Endothelial cell of umbilical vein (primary cell): ENCODE measurements around the gene LIME1. TPM values are rescaled to one million over a fixed set of nuclear protein-coding genes. Genes with fewer than 3 reads are reported as not detected.

ENCODE experiments used
- BruUV-seq: library from RNA; stranded (reverse); fragments of 400-500 nt; replicated peaks from 2 replicates; lab custom pipeline; 2021; lab: Mats Ljungman, UMichigan
- CTCF ChIA-PET: fragments of 300-600, 350-600 bp; sonication (Branson Sonifier 250); formaldehyde crosslinking; loops from one replicate; lab custom pipeline; 2021; ENCODE audit warnings: antibody characterized with exemption, inconsistent platforms; lab: Charles Lee
- POLR2A ChIA-PET: fragments of 300-600, 350-600 bp; sonication (Branson Sonifier 250); formaldehyde crosslinking; loops from one replicate; lab custom pipeline; 2021; ENCODE audit warnings: antibody characterized with exemption, inconsistent platforms; lab: Charles Lee
- DNase-seq: peaks from one replicate; pipeline ENCODE4 v3.0.0-alpha.2; 2011; ENCODE audit warnings: low read depth, low spot score
- FAIRE-seq: peaks from 2 replicates; lab custom pipeline; 2011; peaks lifted over from hg19 to GRCh38; lab: Jason Lieb, UNC
- H2AFZ ChIP-seq: 2 replicates; pipeline ENCODE4 v1.6.0; 2012; ENCODE audit warnings: low read depth, low read length, control low read depth, inconsistent platforms
- H3K27ac ChIP-seq: 2 replicates; pipeline ENCODE4 v1.5.1; 2011; ENCODE audit warnings: low read depth, mild to moderate bottlenecking, control low read depth, low read length, moderate library complexity; ENCODE audit not compliant: insufficient read depth
- H3K27me3 ChIP-seq, 2 experiments: 2 replicates each; pipeline versions ENCODE4 v1.6.0 to v1.6.1; 2011; ENCODE audit warnings: low read length in 2 of 2, mixed read lengths in 1 of 2; ENCODE audit not compliant: control insufficient read depth in 2 of 2, insufficient read depth in 2 of 2
- H3K36me3 ChIP-seq, 2 experiments: 2 replicates in 1 of 2; 3 replicates in 1 of 2; pipeline ENCODE4 v1.5.1; 2011; ENCODE audit warnings: low read length in 2 of 2, mild to moderate bottlenecking in 1 of 2, moderate library complexity in 1 of 2; ENCODE audit not compliant: control insufficient read depth in 2 of 2, insufficient read depth in 2 of 2; ENCODE audit errors: extremely low read depth in 1 of 2
- H3K4me1 ChIP-seq: 3 replicates; pipeline ENCODE4 v1.5.1; 2011; ENCODE audit warnings: mild to moderate bottlenecking, low read length; ENCODE audit not compliant: control insufficient read depth, insufficient read depth; ENCODE audit errors: extremely low read depth
- H3K4me2 ChIP-seq: 2 replicates; pipeline ENCODE4 v1.6.1; 2011; ENCODE audit warnings: low read length, control low read depth, mixed read lengths; ENCODE audit not compliant: insufficient read depth
- H3K4me3 ChIP-seq, 3 experiments: fragments of 200-600 bp in 1 of 3; sonication (generic), shearing (Covaris generic) in 1 of 3; replicated peaks in 1 of 3; 2 replicates each; pipeline ENCODE4 v1.5.1; 2011 to 2016; ENCODE audit warnings: control low read depth in 3 of 3, low read length in 3 of 3, mild to moderate bottlenecking in 2 of 3, inconsistent platforms in 1 of 3, low read depth in 1 of 3, moderate library complexity in 1 of 3; ENCODE audit not compliant: insufficient read depth in 1 of 3
- H3K79me2 ChIP-seq: 2 replicates; pipeline ENCODE4 v1.6.0; 2012; ENCODE audit warnings: low read length, inconsistent platforms; ENCODE audit not compliant: control insufficient read depth, insufficient read depth
- H3K9ac ChIP-seq: replicated peaks from 2 replicates; pipeline ENCODE3; 2011; ENCODE audit warnings: low read length, control low read depth; ENCODE audit not compliant: insufficient read depth; ENCODE audit errors: extremely low read depth
- H3K9me1 ChIP-seq: replicated peaks from 3 replicates; pipeline ENCODE4 v1.6.0; 2011; ENCODE audit warnings: mild to moderate bottlenecking, low read length; ENCODE audit not compliant: control insufficient read depth, insufficient read depth; ENCODE audit errors: extremely low read depth
- H3K9me3 ChIP-seq: replicated peaks from 2 replicates; pipeline ENCODE4 v1.5.1; 2012; ENCODE audit warnings: low read length, inconsistent platforms; ENCODE audit not compliant: control insufficient read depth, insufficient read depth
- H4K20me1 ChIP-seq: replicated peaks from 2 replicates; pipeline ENCODE3; 2011; ENCODE audit warnings: mild to moderate bottlenecking, low read length; ENCODE audit not compliant: control insufficient read depth, insufficient read depth; ENCODE audit errors: extremely low read depth
- CTCF ChIP-seq, 2 donors: IDR thresholded peaks; 1 replicate in 1 of 2; 2 replicates in 1 of 2; pipeline ENCODE4 v1.5.1; 2011; ENCODE audit warnings: low read length in 2 of 2, mild to moderate bottlenecking in 2 of 2, moderate library complexity in 2 of 2, control low read depth in 1 of 2, inconsistent platforms in 1 of 2, low read depth in 1 of 2; ENCODE audit not compliant: insufficient read depth in 1 of 2; ENCODE audit errors: extremely low read depth in 1 of 2
- EZH2 ChIP-seq: IDR thresholded peaks from 2 replicates; pipeline ENCODE4 v1.6.1; 2012; ENCODE audit warnings: borderline replicate concordance, low read depth, mild to moderate bottlenecking, moderate library complexity, low read length, inconsistent platforms; ENCODE audit not compliant: severe bottlenecking
- FOS ChIP-seq: IDR thresholded peaks from 2 replicates; pipeline ENCODE4 v1.6.1; 2011; ENCODE audit warnings: mild to moderate bottlenecking, low read length, moderate library complexity, borderline replicate concordance; ENCODE audit not compliant: insufficient read depth
- GATA2 ChIP-seq: IDR thresholded peaks from 2 replicates; pipeline ENCODE4 v1.7.0; 2011; ENCODE audit warnings: low read depth, mild to moderate bottlenecking, moderate library complexity, mixed read lengths, low read length; ENCODE audit not compliant: insufficient read length, insufficient read depth
- JUN ChIP-seq: IDR thresholded peaks from 2 replicates; pipeline ENCODE4 v1.6.1; 2011; ENCODE audit warnings: borderline replicate concordance, low read depth; ENCODE audit not compliant: insufficient read length, insufficient read depth
- MAX ChIP-seq: IDR thresholded peaks from 2 replicates; pipeline ENCODE4 v1.6.1; 2011; ENCODE audit not compliant: insufficient read depth, insufficient read length
- MYC ChIP-seq: IDR thresholded peaks from one replicate; pipeline ENCODE4 v1.6.1; 2011; ENCODE audit warnings: mild to moderate bottlenecking, low read depth, low read length
- POLR2A ChIP-seq: IDR thresholded peaks from 2 replicates; pipeline ENCODE4 v1.6.1; 2012; ENCODE audit warnings: low read depth, mild to moderate bottlenecking, control low read depth, low read length
- POLR2AphosphoS5 ChIP-seq: IDR thresholded peaks from 2 replicates; pipeline ENCODE4 v1.6.1; 2012; ENCODE audit warnings: low read depth, mild to moderate bottlenecking, control low read depth, low read length, moderate library complexity; ENCODE audit not compliant: insufficient read depth
- dilution Hi-C: fragments of 300-500 bp; cut with MboI; formaldehyde crosslinking; loops from one replicate; pipeline ENCODE4 v1.15.0; 2019; ENCODE audit warnings: low sequenced_read_pairs; ENCODE audit not compliant: extremely low pct_ligation_motif_present
- intact Hi-C: fragments of 100-400 bp; cut with micrococcal nuclease; formaldehyde crosslinking; loops from one replicate; pipeline ENCODE4 v1.10.0; 2022
- polyA plus RNA-seq, 4 experiments: library from polyadenylated mRNA; depleted of rRNA in 3 of 4; stranded (reverse) in 3 of 4; unstranded in 1 of 4; fragments of >200 nt; gene quantifications; 2 replicates each; pipeline versions ENCODE4 v1.2.1 to v1.2.3, GENCODE V29; 2011 to 2012; ENCODE audit warnings: missing spikeins in 1 of 4
- total RNA-seq: library from RNA; stranded (reverse); gene quantifications from 2 replicates; pipeline ENCODE4 v1.2.3, GENCODE V29; 2021

Gene LIME1
- total and polyA plus RNA-seq, 2 donors (not counting 3 experiments of a cell fraction or from before 2014, with no cell fraction given): 10.7 to 12.2 TPM

- POLR2A ChIA-PET: no interaction called here
- FAIRE-seq (no peak), DNase-seq (no peak)
- intact Hi-C loops (loop anchor here (2.0 kb wide), 1 partner anchor 185 kb away; no protein-coding TSS in a partner anchor), dilution Hi-C loops (no loop called here)
- no peaks in the 10 kb centered on the region for H3K4me1 ChIP-seq
- no peaks in the 10 kb centered on the region for H3K27me3 ChIP-seq
- no peak overlapping the region for H3K9ac ChIP-seq
- no peak for TF ChIP-seq FOS
- TF ChIP-seq MAX: no peak
- TF ChIP-seq CTCF (IDR thresholded peaks at IDR 0.05; ENCODE audit: extremely low read depth in 1 of 2, insufficient read depth in 1 of 2, low read depth in 1 of 2, low read length in 2 of 2): no peak
- no peak for TF ChIP-seq JUN
- no peak for TF ChIP-seq POLR2A
- no peak for TF ChIP-seq GATA2
- no peak for TF ChIP-seq EZH2
- TF ChIP-seq POLR2AphosphoS5: no peak
- TF ChIP-seq MYC: no peak
- BruUV-seq: no TSS peak
- no peak overlapping the region for H3K4me3 ChIP-seq
- H3K4me2 ChIP-seq: no peak overlapping the region
- no peaks in the 10 kb centered on the region for H3K9me3 ChIP-seq
- no peaks in the 10 kb centered on the region for H3K36me3 ChIP-seq
- no peaks in the 10 kb centered on the region for H3K79me2 ChIP-seq
- no peak overlapping the region for H2AFZ ChIP-seq
- CTCF ChIA-PET: interaction anchor here (1.0 to 3.8 kb wide), 8 partner anchors 12 to 334 kb away, joined by 3 to 32 read pairs (median 12); partner anchors contain the start of gene TPD52L2
- H3K9me1 ChIP-seq: no peaks in the 10 kb centered on the region
- H4K20me1 ChIP-seq: no peaks in the 10 kb centered on the region
- H3K27ac ChIP-seq: no peak overlapping the region
Observed at GRCh38 chr20:63787302-63787701, 50.8 kb downstream of the LIME1 start.
